GM12864 (cell line): ENCODE measurements around the gene ZNF619.

Experiments used
- DNase-seq: peaks from one replicate; pipeline ENCODE4 v3.0.0-alpha.2; 2011; ENCODE audit warnings: low read depth
- H3K4me3 ChIP-seq: 2 replicates; pipeline ENCODE4 v1.5.1; 2011; ENCODE audit warnings: mild to moderate bottlenecking, low read depth, low read length, control low read depth
- TF ChIP-seq, protein P1 (sequence below): IDR thresholded peaks from 2 replicates; pipeline ENCODE4 v1.5.1; 2011; ENCODE audit warnings: low read depth, mild to moderate bottlenecking, moderate library complexity, low read length, control low read depth, inconsistent platforms; ENCODE audit errors: missing control alignments

ZNF619 gene

DNA sequence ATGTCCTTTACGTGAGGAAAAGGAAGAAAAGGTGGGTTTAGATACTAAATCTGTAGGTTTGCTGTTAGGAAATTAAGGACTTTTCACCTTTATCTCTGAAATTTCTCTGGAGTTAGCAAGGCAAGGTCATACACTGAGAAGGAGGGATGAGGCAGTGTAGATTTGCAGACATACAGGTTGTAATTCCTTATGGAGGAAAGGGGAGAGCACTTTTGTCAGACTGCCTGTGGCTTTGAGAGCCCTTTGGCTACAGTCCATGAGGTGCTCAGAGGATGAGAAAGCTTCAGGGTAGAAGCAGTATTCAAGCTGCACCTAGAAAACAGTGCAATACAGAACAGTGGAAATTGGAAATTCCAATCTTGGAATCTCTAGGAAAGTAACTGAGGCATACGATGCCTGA lies 11.5 kb upstream of the ZNF619 start:
- no peak overlapping the region for H3K4me3 ChIP-seq
- TF ChIP-seq, protein P1, sequence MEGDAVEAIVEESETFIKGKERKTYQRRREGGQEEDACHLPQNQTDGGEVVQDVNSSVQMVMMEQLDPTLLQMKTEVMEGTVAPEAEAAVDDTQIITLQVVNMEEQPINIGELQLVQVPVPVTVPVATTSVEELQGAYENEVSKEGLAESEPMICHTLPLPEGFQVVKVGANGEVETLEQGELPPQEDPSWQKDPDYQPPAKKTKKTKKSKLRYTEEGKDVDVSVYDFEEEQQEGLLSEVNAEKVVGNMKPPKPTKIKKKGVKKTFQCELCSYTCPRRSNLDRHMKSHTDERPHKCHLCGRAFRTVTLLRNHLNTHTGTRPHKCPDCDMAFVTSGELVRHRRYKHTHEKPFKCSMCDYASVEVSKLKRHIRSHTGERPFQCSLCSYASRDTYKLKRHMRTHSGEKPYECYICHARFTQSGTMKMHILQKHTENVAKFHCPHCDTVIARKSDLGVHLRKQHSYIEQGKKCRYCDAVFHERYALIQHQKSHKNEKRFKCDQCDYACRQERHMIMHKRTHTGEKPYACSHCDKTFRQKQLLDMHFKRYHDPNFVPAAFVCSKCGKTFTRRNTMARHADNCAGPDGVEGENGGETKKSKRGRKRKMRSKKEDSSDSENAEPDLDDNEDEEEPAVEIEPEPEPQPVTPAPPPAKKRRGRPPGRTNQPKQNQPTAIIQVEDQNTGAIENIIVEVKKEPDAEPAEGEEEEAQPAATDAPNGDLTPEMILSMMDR: no peak
- no peak for DNase-seq

DNA sequence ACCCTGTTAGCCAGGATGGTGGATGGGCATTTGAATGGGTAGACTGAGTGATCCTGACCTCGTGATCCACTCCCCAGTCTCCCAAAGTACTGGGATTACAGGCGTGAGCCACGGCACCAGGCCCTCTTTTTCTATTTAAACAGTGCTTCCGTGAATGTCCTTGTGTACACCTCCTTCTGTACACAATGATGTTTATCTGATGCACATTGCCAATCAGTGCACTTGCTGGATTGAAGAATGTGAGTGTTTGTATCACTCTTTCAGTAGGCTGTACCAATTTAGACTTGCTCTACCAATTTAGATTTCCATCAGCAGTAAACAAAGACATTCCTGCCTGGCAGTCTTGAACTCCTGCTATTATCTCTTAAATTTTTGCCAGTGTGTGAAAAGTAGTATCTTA lies 8.9 kb upstream of the ZNF619 start:
- TF ChIP-seq, protein P1: no peak
- DNase-seq: no peak

DNA sequence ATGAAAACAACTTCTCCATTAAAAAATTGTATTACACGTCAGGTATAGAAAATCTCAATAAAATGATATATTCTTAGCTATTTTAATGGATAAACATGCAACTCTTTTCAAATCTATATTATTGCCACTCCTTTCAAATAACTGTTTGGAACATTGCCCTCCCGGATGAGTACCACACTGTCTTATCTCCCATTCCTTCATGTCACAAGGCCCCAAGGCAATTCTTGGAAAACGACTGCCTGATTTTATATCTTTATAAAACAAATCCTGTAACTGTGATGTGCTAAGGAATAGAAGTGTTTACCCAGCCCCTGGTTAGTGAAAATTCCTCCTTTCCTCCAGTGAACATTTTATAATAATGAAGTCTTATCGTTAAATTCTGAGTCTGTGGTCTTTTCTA lies 6.2 kb upstream of the ZNF619 start:
- no peak for DNase-seq
- TF ChIP-seq, protein P1: no peak
- no peak overlapping the region for H3K4me3 ChIP-seq

More for the DNA sequence above, 8.9 kb upstream of the ZNF619 start:
- H3K4me3 ChIP-seq: no peak overlapping the region

DNA sequence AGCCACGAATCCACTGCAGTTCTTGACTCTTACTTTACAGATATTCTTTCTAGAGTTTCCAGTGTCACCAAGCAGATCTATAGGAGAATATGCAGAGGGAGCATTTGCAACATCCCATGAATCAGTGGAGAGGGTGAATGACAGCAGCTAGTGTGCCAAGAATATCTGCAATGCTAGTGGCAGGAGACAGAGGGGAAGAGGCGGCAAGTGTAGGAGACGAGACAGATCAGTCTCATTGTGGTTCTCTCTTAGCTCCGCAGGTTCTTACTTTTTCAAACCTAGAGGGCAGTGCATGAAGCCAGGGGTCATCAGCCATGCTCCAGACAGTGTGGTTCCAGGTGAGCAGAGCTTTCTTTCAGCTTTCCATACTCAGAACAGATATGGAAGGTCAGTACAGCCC lies 744 bp downstream of the ZNF619 start:
- no peak for DNase-seq
- TF ChIP-seq, protein P1: no peak
- peak overlapping the region; percentile 82 for H3K4me3 ChIP-seq

DNA sequence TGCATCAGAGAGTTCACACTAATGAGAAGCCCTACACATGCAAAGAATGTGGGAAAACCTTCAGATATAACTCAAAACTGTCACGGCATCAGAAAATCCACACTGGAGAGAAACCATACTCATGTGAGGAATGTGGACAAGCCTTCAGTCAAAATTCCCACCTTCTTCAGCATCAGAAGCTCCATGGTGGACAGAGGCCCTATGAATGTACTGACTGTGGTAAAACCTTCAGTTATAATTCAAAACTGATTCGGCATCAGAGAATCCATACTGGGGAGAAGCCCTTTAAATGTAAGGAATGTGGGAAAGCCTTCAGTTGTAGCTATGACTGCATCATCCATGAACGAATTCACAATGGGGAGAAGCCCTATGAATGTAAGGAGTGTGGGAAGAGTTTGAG lies 10.2 kb downstream of the ZNF619 start:
- no peak for DNase-seq
- no peak overlapping the region for H3K4me3 ChIP-seq
- TF ChIP-seq, protein P1: no peak

DNA sequence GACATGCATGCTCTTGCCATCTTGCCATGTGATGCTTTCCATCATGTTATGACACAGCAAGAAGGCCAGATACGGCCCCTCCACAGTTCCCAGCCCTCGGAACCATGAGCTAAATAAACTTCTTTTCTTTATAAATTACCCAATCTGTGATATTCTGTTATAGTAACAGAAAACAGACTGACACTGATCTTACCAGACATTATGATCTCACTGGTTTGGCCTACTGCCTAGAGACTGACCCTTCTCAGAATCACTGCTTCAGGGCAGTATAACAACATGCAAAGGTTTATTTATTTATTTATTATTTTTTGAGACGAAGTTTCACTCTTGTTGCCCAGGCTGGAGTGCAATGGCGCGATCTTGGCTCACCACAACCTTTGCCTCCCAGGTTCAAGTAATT lies 14.0 kb downstream of the ZNF619 start:
- H3K4me3 ChIP-seq: no peak overlapping the region
- TF ChIP-seq, protein P1: no peak
- no peak for DNase-seq

DNA sequence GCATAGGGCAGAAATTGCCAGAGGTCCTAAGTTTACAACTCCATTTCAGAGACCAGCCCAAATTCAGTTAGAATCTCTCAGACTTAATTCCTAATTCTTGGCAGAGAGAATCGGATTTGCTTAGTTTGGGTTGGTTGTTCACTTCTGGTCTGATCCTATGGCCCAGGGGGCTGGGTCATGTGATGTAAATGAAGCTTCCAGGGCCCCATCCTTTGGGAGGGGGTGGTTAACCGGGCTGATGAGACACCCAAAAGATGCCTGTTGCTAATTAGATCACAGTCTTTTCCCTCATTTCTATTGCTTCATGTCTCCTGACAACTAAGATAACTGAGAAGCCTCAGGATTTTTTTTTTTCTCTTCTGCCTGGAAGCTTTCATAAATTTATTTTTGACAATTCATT lies 17.8 kb downstream of the ZNF619 start:
- TF ChIP-seq, protein P1: no peak
- no peak overlapping the region for H3K4me3 ChIP-seq
- DNase-seq: no peak
